Keratinocyte (primary cell): ENCODE results near the gene ZDHHC12. TPM values are rescaled to one million over a fixed set of nuclear protein-coding genes. Genes with fewer than 3 reads are reported as not detected.

Experiments used
- DNase-seq: peaks from one replicate; pipeline ENCODE4 v3.0.0-alpha.2; 2011; ENCODE audit warnings: low read depth, missing footprints, low spot score
- FAIRE-seq: peaks from 2 replicates; lab custom pipeline; 2011; peaks lifted over from hg19 to GRCh38; lab: Jason Lieb, UNC
- H2AFZ ChIP-seq: 2 replicates; pipeline ENCODE4 v1.6.0; 2012; ENCODE audit warnings: low read length, control low read depth, inconsistent platforms; ENCODE audit not compliant: control insufficient read depth
- H3K27ac ChIP-seq: 2 replicates; pipeline ENCODE4 v1.5.1; 2011; ENCODE audit warnings: low read length; ENCODE audit not compliant: control insufficient read depth, insufficient read depth
- H3K27me3 ChIP-seq: 3 replicates; pipeline ENCODE4 v1.6.0; 2011; ENCODE audit warnings: low read length; ENCODE audit not compliant: control insufficient read depth, insufficient read depth; ENCODE audit errors: extremely low read depth
- H3K36me3 ChIP-seq, 2 experiments: 2 replicates in 1 of 2; 3 replicates in 1 of 2; pipeline ENCODE4 v1.5.1; 2011; ENCODE audit warnings: low read length in 2 of 2, mild to moderate bottlenecking in 1 of 2; ENCODE audit not compliant: control insufficient read depth in 2 of 2, insufficient read depth in 2 of 2; ENCODE audit errors: extremely low read depth in 1 of 2
- H3K4me1 ChIP-seq: 3 replicates; pipeline ENCODE4 v1.5.1; 2011; ENCODE audit warnings: low read length; ENCODE audit not compliant: control insufficient read depth, insufficient read depth; ENCODE audit errors: extremely low read depth
- H3K4me2 ChIP-seq: 3 replicates; pipeline ENCODE4 v1.6.0; 2011; ENCODE audit warnings: low read depth, low read length; ENCODE audit not compliant: control insufficient read depth, insufficient read depth; ENCODE audit errors: extremely low read depth
- H3K4me3 ChIP-seq, 3 experiments: fragments of 200-600 bp in 1 of 3; sonication (generic) in 1 of 3; 2 replicates in 2 of 3; 3 replicates in 1 of 3; pipeline ENCODE4 v1.5.1; 2011 to 2016; ENCODE audit warnings: low read length in 3 of 3, mild to moderate bottlenecking in 3 of 3, control low read depth in 2 of 3, inconsistent platforms in 1 of 3, low read depth in 1 of 3, mixed read lengths in 1 of 3, mixed run types in 1 of 3, moderate library complexity in 1 of 3; ENCODE audit not compliant: control insufficient read depth in 2 of 3, insufficient read depth in 2 of 3; ENCODE audit errors: extremely low read depth in 1 of 3
- H3K79me2 ChIP-seq: 2 replicates; pipeline ENCODE4 v1.6.0; 2012; ENCODE audit warnings: low read length; ENCODE audit not compliant: control insufficient read depth, insufficient read depth
- H3K9ac ChIP-seq: 3 replicates; pipeline ENCODE4 v1.6.0; 2011; ENCODE audit warnings: low read length; ENCODE audit not compliant: control insufficient read depth, insufficient read depth; ENCODE audit errors: extremely low read depth
- H3K9me1 ChIP-seq: 3 replicates; pipeline ENCODE4 v1.6.0; 2011; ENCODE audit warnings: low read length; ENCODE audit not compliant: control insufficient read depth, insufficient read depth; ENCODE audit errors: extremely low read depth
- H3K9me3 ChIP-seq: 2 replicates; pipeline ENCODE4 v1.5.1; 2012; ENCODE audit warnings: low read depth, low read length; ENCODE audit not compliant: control insufficient read depth
- H4K20me1 ChIP-seq: 3 replicates; pipeline ENCODE4 v1.6.0; 2011; ENCODE audit warnings: low read length; ENCODE audit not compliant: control insufficient read depth, insufficient read depth; ENCODE audit errors: extremely low read depth
- CTCF ChIP-seq, 3 experiments: IDR thresholded peaks in 1 of 3; conservative IDR thresholded peaks in 1 of 3; optimal IDR thresholded peaks in 1 of 3; 2 replicates in 2 of 3; 3 replicates in 1 of 3; pipeline versions ENCODE3 to v1.5.1; 2011; ENCODE audit warnings: low read length in 3 of 3, mild to moderate bottlenecking in 3 of 3, moderate library complexity in 2 of 3, control low read depth in 1 of 3, inconsistent platforms in 1 of 3; ENCODE audit not compliant: insufficient read depth in 2 of 3; ENCODE audit errors: extremely low read depth in 1 of 3
- EZH2 ChIP-seq: IDR thresholded peaks from one replicate; pipeline ENCODE4 v1.6.1; 2012; ENCODE audit warnings: inconsistent platforms, mild to moderate bottlenecking, low read length, moderate library complexity
- dilution Hi-C: fragments of 300-500 bp; cut with MboI; formaldehyde crosslinking; loops from one replicate; pipeline ENCODE4 v1.7.0; 2020; ENCODE audit warnings: low sequenced_read_pairs; ENCODE audit not compliant: extremely low pct_ligation_motif_present
- polyA plus RNA-seq, 5 experiments: library from polyadenylated mRNA; depleted of rRNA in 3 of 5; stranded (reverse) in 3 of 5; stranded (forward) in 1 of 5; unstranded in 1 of 5; fragments of >200 nt; gene quantifications; 1 replicate in 1 of 5; 2 replicates in 3 of 5; 3 replicates in 1 of 5; pipeline versions ENCODE4 v1.2.1 to v1.2.3, GENCODE V29; 2011 to 2012; ENCODE audit warnings: missing spikeins in 2 of 5, low read depth in 1 of 5, low replicate concordance in 1 of 5

ZDHHC12 gene
- polyA plus RNA-seq, 1 donor (not counting 4 experiments of a cell fraction or from before 2014, with no cell fraction given), result 24.1 TPM

- Histone ChIP-seq H3K79me2 (no peaks in the 10 kb centered on the region), H3K9ac (no peak overlapping the region), H4K20me1 (no peaks in the 10 kb centered on the region), H3K4me3 (no peak overlapping the region), H3K27ac (no peak overlapping the region), H2AFZ (no peak overlapping the region), H3K4me2 (no peak overlapping the region), H3K36me3 (peaks cover 0 to 15% of the 10 kb centered on the region in 2 experiments), H3K9me1 (no peaks in the 10 kb centered on the region), H3K27me3 (no peaks in the 10 kb centered on the region), H3K9me3 (no peaks in the 10 kb centered on the region), H3K4me1 (no peaks in the 10 kb centered on the region)
- DNase-seq (no peak), FAIRE-seq (no peak)
- dilution Hi-C loops, result no loop called here
- TF ChIP-seq CTCF (optimal IDR thresholded peaks at IDR 0.05 in 1 of 3, IDR thresholded peaks at IDR 0.05 in 1 of 3, conservative IDR thresholded peaks at IDR 0.05 in 1 of 3; ENCODE audit: extremely low read depth in 1 of 3, insufficient read depth in 2 of 3, low read length in 3 of 3) (no peak), EZH2 (no peak)
Observed at GRCh38 chr9:128753627-128754026, 29.7 kb upstream of the ZDHHC12 start.

GRCh38 chr9:128750926-128751595, 27.1 kb upstream of the ZDHHC12 start:
- Histone ChIP-seq H3K27me3 (no peaks in the 10 kb centered on the region), H3K4me3 (no peak overlapping the region), H3K4me1 (no peaks in the 10 kb centered on the region), H4K20me1 (no peaks in the 10 kb centered on the region), H3K9me3 (no peaks in the 10 kb centered on the region), H3K79me2 (no peaks in the 10 kb centered on the region), H2AFZ (no peak overlapping the region), H3K36me3 (peaks cover 0 to 17% of the 10 kb centered on the region in 2 experiments), H3K9me1 (no peaks in the 10 kb centered on the region), H3K9ac (no peak overlapping the region), H3K4me2 (no peak overlapping the region), H3K27ac (no peak overlapping the region)
- dilution Hi-C loops, result no loop called here
- FAIRE-seq (no peak), DNase-seq (no peak)
- TF ChIP-seq EZH2, result no peak
- TF ChIP-seq CTCF (optimal IDR thresholded peaks at IDR 0.05 in 1 of 3, IDR thresholded peaks at IDR 0.05 in 1 of 3, conservative IDR thresholded peaks at IDR 0.05 in 1 of 3; ENCODE audit: extremely low read depth in 1 of 3, insufficient read depth in 2 of 3, low read length in 3 of 3), result no peak
